ENCODE measurements around the gene DDX1.

GRCh38 chr2:15641530-15641982 is 49.9 kb downstream of the DDX1 start:
- TF ChIP-seq CTCF (IDR thresholded peaks at IDR 0.05; ENCODE audit: insufficient read depth, low read length) (no peak), POLR2AphosphoS5 (IDR thresholded peaks at IDR 0.05; ENCODE audit: low read depth) (no peak)

All from HL-60 (cell line).